Fibroblast of the aortic adventitia (primary cell): ENCODE measurements around the gene ALG12. TPM values are rescaled to one million over a fixed set of nuclear protein-coding genes. Genes with fewer than 3 reads are reported as not detected.

Source experiments
- DNase-seq: peaks from one replicate; pipeline ENCODE4 v3.0.0-alpha.2; 2010; ENCODE audit warnings: low read depth
- H3K4me3 ChIP-seq: 2 replicates; pipeline ENCODE4 v1.5.1; 2011; ENCODE audit warnings: low read depth, mild to moderate bottlenecking, control low read depth, low read length, moderate library complexity
- CTCF ChIP-seq: IDR thresholded peaks from 2 replicates; pipeline ENCODE4 v1.5.1; 2011; ENCODE audit warnings: mild to moderate bottlenecking, low read length, control low read depth, inconsistent platforms; ENCODE audit not compliant: insufficient read depth
- total RNA-seq: library from RNA; depleted of rRNA; stranded (reverse); fragments of >200 nt; gene quantifications from 2 replicates; pipeline ENCODE4 v1.2.3, GENCODE V29; 2012; ENCODE audit warnings: low replicate concordance

Gene ALG12
- total RNA-seq, 1 donor: 19.9 TPM

GRCh38 chr22:49953027-49953679, 34.9 kb upstream of the ALG12 start:
- H3K4me3 ChIP-seq: no peak overlapping the region
- no peak for TF ChIP-seq CTCF
- no peak for DNase-seq

GRCh38 chr22:49951986-49952896, 34.0 kb upstream of the ALG12 start:
- no peak overlapping the region for H3K4me3 ChIP-seq
- TF ChIP-seq CTCF: no peak
- DNase-seq: peak; percentile 82

- H3K4me3 ChIP-seq: no peak overlapping the region
- DNase-seq: no peak
- no peak for TF ChIP-seq CTCF
These were observed 33.4 kb upstream of the ALG12 start for GRCh38 chr22:49951678-49951985.

GRCh38 chr22:49951000-49951677, 32.9 kb upstream of the ALG12 start:
- DNase-seq: peak; percentile 51

GRCh38 chr22:49950396-49950994, 32.3 kb upstream of the ALG12 start:
- TF ChIP-seq CTCF: no peak
- no peak overlapping the region for H3K4me3 ChIP-seq
- no peak for DNase-seq

More at GRCh38 chr22:49951000-49951677, 32.9 kb upstream of the ALG12 start:
- H3K4me3 ChIP-seq: no peak overlapping the region
- no peak for TF ChIP-seq CTCF

GRCh38 chr22:49949914-49950292, 31.7 kb upstream of the ALG12 start:
- no peak for DNase-seq
- no peak overlapping the region for H3K4me3 ChIP-seq
- TF ChIP-seq CTCF: no peak
